K562 (cell line): ENCODE measurements around the gene SLC6A6. TPM values are rescaled to one million over a fixed set of nuclear protein-coding genes. Genes with fewer than 3 reads are reported as not detected.

Experiments
- ATAC-seq: fragments of 200-7000 bp; cut with Tn5 transposase; 3 replicates; pipeline ENCODE4 v1.9.1; 2020; ENCODE audit warnings: moderate library complexity
- BruUV-seq: library from RNA; stranded (reverse); fragments of 400-500 nt; replicated peaks from 2 replicates; lab custom pipeline; 2021; lab: Mats Ljungman, UMichigan
- CTCF ChIA-PET: fragments of 300-600 bp; formaldehyde crosslinking; extraction: SDS; loops from one replicate; lab custom pipeline; 2021; ENCODE audit warnings: low intra/inter-chr PET ratio; lab: Yijun Ruan, JAX
- POLR2A ChIA-PET: fragments of 300-600, 350-650 bp; sonication (Branson Sonifier 250); formaldehyde crosslinking; extraction: SDS; loops from one replicate; lab custom pipeline; 2021; ENCODE audit warnings: antibody characterized with exemption, inconsistent platforms; lab: Yijun Ruan, JAX
- DNase-seq, 4 experiments: peaks; one replicate each; pipeline versions ENCODE4 v3.0.0 to v3.0.0-alpha.2; 2011 to 2018; ENCODE audit warnings: low spot score in 3 of 4, mixed read lengths in 3 of 4; ENCODE audit errors: extremely low read depth in 1 of 4
- FAIRE-seq: peaks from 2 replicates; lab custom pipeline; 2011; peaks lifted over from hg19 to GRCh38; lab: Jason Lieb, UNC
- H2AFZ ChIP-seq: 2 replicates; pipeline ENCODE4 v1.6.0; 2011; ENCODE audit warnings: low read depth, low read length, control low read depth, inconsistent platforms
- H3K27ac ChIP-seq: fragments of 200-600 bp; 3 replicates; pipeline ENCODE4 v1.8.0; 2011; ENCODE audit warnings: low read depth, mild to moderate bottlenecking, control low read depth, inconsistent platforms, low read length, moderate library complexity, mixed read lengths; ENCODE audit errors: extremely low read depth
- H3K27me3 ChIP-seq, 2 experiments: fragments of 300-600 bp in 1 of 2; 2 replicates in 1 of 2; 3 replicates in 1 of 2; pipeline versions ENCODE4 v1.6.0 to v1.8.0; 2011; ENCODE audit warnings: inconsistent platforms in 2 of 2, low read length in 2 of 2, mild to moderate bottlenecking in 1 of 2, mixed read lengths in 1 of 2, moderate library complexity in 1 of 2; ENCODE audit not compliant: control insufficient read depth in 2 of 2, insufficient read depth in 2 of 2
- H3K36me3 ChIP-seq: fragments of 300-600 bp; 3 replicates; pipeline ENCODE4 v1.8.0; 2011; ENCODE audit warnings: mild to moderate bottlenecking, low read length, inconsistent platforms; ENCODE audit not compliant: control insufficient read depth, insufficient read depth
- H3K4me1 ChIP-seq, 2 experiments: fragments of 200-600 bp in 1 of 2; replicated peaks in 1 of 2; 2 replicates in 1 of 2; 3 replicates in 1 of 2; pipeline versions ENCODE4 v1.5.1 to v1.8.0; 2011; ENCODE audit warnings: inconsistent platforms in 2 of 2, low read length in 2 of 2, mild to moderate bottlenecking in 1 of 2, mixed read lengths in 1 of 2, moderate library complexity in 1 of 2; ENCODE audit not compliant: control insufficient read depth in 2 of 2, insufficient read depth in 2 of 2
- H3K4me2 ChIP-seq: 2 replicates; pipeline ENCODE4 v1.6.1; 2011; ENCODE audit warnings: low read length, control low read depth, inconsistent platforms, mixed read lengths; ENCODE audit not compliant: insufficient read depth
- H3K4me3 ChIP-seq: fragments of 200-600 bp; sonication (generic), shearing (Covaris generic); 2 replicates; pipeline ENCODE4 v1.5.1; 2016; ENCODE audit warnings: control low read depth, inconsistent platforms
- H3K79me2 ChIP-seq: fragments of 200-600 bp; 3 replicates; pipeline ENCODE4 v1.8.0; 2011; ENCODE audit warnings: low read length, inconsistent platforms; ENCODE audit not compliant: control insufficient read depth, insufficient read depth
- H3K9ac ChIP-seq, 2 experiments: 2 replicates each; pipeline versions ENCODE4 v1.6.0 to v1.6.1; 2011; ENCODE audit warnings: low read depth in 2 of 2, low read length in 2 of 2, control low read depth in 1 of 2, inconsistent platforms in 1 of 2, mild to moderate bottlenecking in 1 of 2, mixed read lengths in 1 of 2; ENCODE audit not compliant: insufficient read depth in 1 of 2
- H3K9me1 ChIP-seq: one replicate; pipeline ENCODE4 v1.6.0; 2011; ENCODE audit warnings: inconsistent platforms, mild to moderate bottlenecking, low read length, moderate library complexity; ENCODE audit not compliant: control insufficient read depth, insufficient read depth
- H3K9me3 ChIP-seq: replicated peaks from 2 replicates; pipeline ENCODE4 v1.5.1; 2011; ENCODE audit warnings: low read depth, low read length, inconsistent platforms; ENCODE audit not compliant: control insufficient read depth, insufficient read depth
- H4K20me1 ChIP-seq: replicated peaks from 2 replicates; pipeline ENCODE4 v1.6.1; 2011; ENCODE audit warnings: low read length, inconsistent platforms, mixed read lengths; ENCODE audit not compliant: control insufficient read depth, insufficient read depth
- BRF2 ChIP-seq: IDR thresholded peaks from 3 replicates; pipeline ENCODE4 v1.6.1; 2011; ENCODE audit warnings: borderline replicate concordance, mild to moderate bottlenecking; ENCODE audit not compliant: insufficient read length, insufficient read depth
- CREB5 ChIP-seq: fragments of 250-450 bp; sonication (Bioruptor Pico); IDR thresholded peaks from 2 replicates; pipeline ENCODE4 v1.5.0; 2020; ENCODE audit warnings: mild to moderate bottlenecking
- CTCF ChIP-seq, 3 experiments: IDR thresholded peaks in 2 of 3; conservative IDR thresholded peaks in 1 of 3; 2 replicates each; pipeline ENCODE4 v1.5.1; 2011 to 2012; ENCODE audit warnings: low read length in 3 of 3, mild to moderate bottlenecking in 3 of 3, control low read depth in 2 of 3, improper control_type of control experiment in 1 of 3, inconsistent platforms in 1 of 3, low read depth in 1 of 3, mixed read lengths in 1 of 3, moderate library complexity in 1 of 3; ENCODE audit not compliant: insufficient read depth in 2 of 3
- MAZ ChIP-seq, 2 experiments: fragments of 450-650 bp in 1 of 2; sonication (generic) in 1 of 2; formaldehyde crosslinking; IDR thresholded peaks in 1 of 2; conservative IDR thresholded peaks in 1 of 2; 2 replicates each; pipeline versions ENCODE4 v1.4.0 to v1.5.0; 2020; ENCODE audit warnings: mild to moderate bottlenecking in 1 of 2, missing genetic modification reagents in 1 of 2
- MYC ChIP-seq, 2 experiments: fragments of 250-450 bp in 1 of 2; sonication (Bioruptor Pico) in 1 of 2; IDR thresholded peaks; 2 replicates each; pipeline versions ENCODE4 v1.5.1 to v1.6.1; 2012 to 2021; ENCODE audit warnings: low read depth in 2 of 2, borderline replicate concordance in 1 of 2, improper control_type of control experiment in 1 of 2, low read length in 1 of 2, mild to moderate bottlenecking in 1 of 2, moderate library complexity in 1 of 2
- ZBTB5 ChIP-seq: fragments of 450-650 bp; IDR thresholded peaks from 2 replicates; pipeline ENCODE4 v1.6.1; 2017; ENCODE audit warnings: antibody characterized with exemption
- ZNF592 ChIP-seq: fragments of 450-650 bp; IDR thresholded peaks from 2 replicates; pipeline ENCODE4 v1.6.1; 2017; ENCODE audit warnings: antibody characterized with exemption, mild to moderate bottlenecking
- ZZZ3 ChIP-seq: fragments of 450-650 bp; IDR thresholded peaks from 2 replicates; pipeline ENCODE4 v1.6.1; 2016; ENCODE audit warnings: antibody characterized with exemption, mild to moderate bottlenecking, moderate library complexity
- WGBS: fragments of 100-300 bp; shearing (Covaris generic); methylation state at CpG from one replicate; pipeline ENCODE4 v1.1.6; 2016; ENCODE audit warnings: low coverage, mixed read lengths; ENCODE audit not compliant: insufficient coverage; ENCODE audit errors: missing lambda C conversion rate; 5-methylcytosine and 5-hydroxymethylcytosine counted together
- in situ Hi-C: fragments of 300-500 bp; cut with MboI; formaldehyde crosslinking; loops from 4 replicates; pipeline ENCODE4 v1.15.0; 2018; ENCODE audit warnings: inconsistent platforms, mixed read lengths
- intact Hi-C: fragments of 100-400 bp; cut with micrococcal nuclease; formaldehyde crosslinking; loops from 2 replicates; pipeline ENCODE4 v1.14.2; 2022
- polyA plus RNA-seq, 8 experiments: library from polyadenylated mRNA; depleted of rRNA in 4 of 8; stranded (reverse) in 5 of 8; unstranded in 3 of 8; fragments of >200 nt; fragmentation: Nextera tagmentation in 2 of 8; fragmentation: Illumina TruSeq in 1 of 8; extraction: Ambion mirVana in 2 of 8; extraction: Trizol in 1 of 8; gene quantifications; 2 replicates each; pipeline versions ENCODE4 v1.2.1 to v1.2.3, GENCODE V29; 2011 to 2014; ENCODE audit warnings: inconsistent platforms in 1 of 8, missing spikeins in 1 of 8
- total RNA-seq, 7 experiments: library from RNA; depleted of rRNA in 6 of 7; stranded (reverse); fragments of >200 nt in 6 of 7; fragmentation: Illumina TruSeq in 2 of 7; extraction: Trizol in 2 of 7; gene quantifications; 2 replicates each; pipeline versions ENCODE4 v1.2.1 to v1.2.3, GENCODE V29; 2011 to 2021; ENCODE audit warnings: low replicate concordance in 1 of 7

SLC6A6 gene
- total and polyA plus RNA-seq, 9 of the 15 experiments (the other 6 are each of a cell fraction or from before 2014, with no cell fraction given) = 12.3 to 203 (median 93.2) TPM

- peak; percentile 80 for ATAC-seq
- intact Hi-C loops = loop anchor here (2.0 to 10.0 kb wide), 2 partner anchors 295 to 603 kb away; no protein-coding TSS in a partner anchor
- in situ Hi-C loops = no loop called here
- no peak for TF ChIP-seq ZBTB5
- TF ChIP-seq ZZZ3 = no peak
- TF ChIP-seq CTCF (IDR thresholded peaks at IDR 0.05 in 2 of 3, conservative IDR thresholded peaks at IDR 0.05 in 1 of 3; ENCODE audit: insufficient read depth in 2 of 3, low read depth in 1 of 3, low read length in 3 of 3) = peak; percentile 35 to 53 (median 48); a peak in 5 of 6 replicates
- TF ChIP-seq MAZ (CRISPR knock-in tag; conservative IDR thresholded peaks at IDR 0.05 in 1 of 2, IDR thresholded peaks at IDR 0.05 in 1 of 2) = peak in 1 of 2 experiments; percentile 50; a peak in 1 of 4 replicates
- TF ChIP-seq CREB5 (CRISPR knock-in tag) = no peak
- TF ChIP-seq MYC (IDR thresholded peaks at IDR 0.05; ENCODE audit: low read depth, low read length) = peak; percentile 25; the same call in 1 of the 2 replicates
- TF ChIP-seq MYC (CRISPR knock-in tag; IDR thresholded peaks at IDR 0.05; ENCODE audit: borderline replicate concordance, low read depth) = no peak
- no peak for TF ChIP-seq ZNF592
- TF ChIP-seq BRF2 = no peak
Measured at GRCh38 chr3:14497321-14497720, 94.9 kb downstream of the SLC6A6 start.

More at GRCh38 chr3:14497321-14497720, 94.9 kb downstream of the SLC6A6 start:
- CTCF ChIA-PET = no interaction called here
- no TSS peak for BruUV-seq
- H3K79me2 ChIP-seq = no peaks in the 10 kb centered on the region
- no peak overlapping the region for H3K4me3 ChIP-seq
- no peaks in the 10 kb centered on the region; the same call in 1 of the 2 replicates for H4K20me1 ChIP-seq
- H3K4me2 ChIP-seq = peak overlapping the region; percentile 39
- H3K27ac ChIP-seq = no peak overlapping the region
- H2AFZ ChIP-seq = peak overlapping the region; percentile 34; the same call in 1 of the 2 replicates
- peak overlapping the region in 1 of 2 experiments; percentile 53; a peak in 2 of 4 replicates for H3K9ac ChIP-seq
- WGBS = 11% methylated on average over 10 of the region's 10 CpGs
- POLR2A ChIA-PET = no interaction called here
- H3K27me3 ChIP-seq = peaks cover 0 to 14% of the 10 kb centered on the region in 2 experiments; a peak in 2 of 5 replicates
- no peaks in the 10 kb centered on the region for H3K9me3 ChIP-seq
- peaks cover 0 to 12% of the 10 kb centered on the region in 2 experiments; a peak in 2 of 5 replicates for H3K4me1 ChIP-seq
- FAIRE-seq (no peak), DNase-seq (peak in 2 of 4 experiments; percentile 42 to 56)
- H3K36me3 ChIP-seq = no peaks in the 10 kb centered on the region
- no peaks in the 10 kb centered on the region for H3K9me1 ChIP-seq
